A375 (cell line): ENCODE measurements around the gene APOM. TPM values are rescaled to one million over a fixed set of nuclear protein-coding genes. Genes with fewer than 3 reads are reported as not detected.

Source experiments
- small RNA-seq: library from RNA; depleted of rRNA; stranded (forward); fragments of <200 nt; gene quantifications from one replicate; pipeline ENCODE3, GENCODE V24; 2014
- total RNA-seq: library from RNA; depleted of rRNA; stranded (reverse); fragments of >200 nt; shearing (Covaris generic); gene quantifications from 2 replicates; pipeline ENCODE4 v1.2.3, GENCODE V29; 2014; rRNA removed

Gene APOM
- total RNA-seq, result 0.19 and 2.5 TPM in 2 replicates

DNA sequence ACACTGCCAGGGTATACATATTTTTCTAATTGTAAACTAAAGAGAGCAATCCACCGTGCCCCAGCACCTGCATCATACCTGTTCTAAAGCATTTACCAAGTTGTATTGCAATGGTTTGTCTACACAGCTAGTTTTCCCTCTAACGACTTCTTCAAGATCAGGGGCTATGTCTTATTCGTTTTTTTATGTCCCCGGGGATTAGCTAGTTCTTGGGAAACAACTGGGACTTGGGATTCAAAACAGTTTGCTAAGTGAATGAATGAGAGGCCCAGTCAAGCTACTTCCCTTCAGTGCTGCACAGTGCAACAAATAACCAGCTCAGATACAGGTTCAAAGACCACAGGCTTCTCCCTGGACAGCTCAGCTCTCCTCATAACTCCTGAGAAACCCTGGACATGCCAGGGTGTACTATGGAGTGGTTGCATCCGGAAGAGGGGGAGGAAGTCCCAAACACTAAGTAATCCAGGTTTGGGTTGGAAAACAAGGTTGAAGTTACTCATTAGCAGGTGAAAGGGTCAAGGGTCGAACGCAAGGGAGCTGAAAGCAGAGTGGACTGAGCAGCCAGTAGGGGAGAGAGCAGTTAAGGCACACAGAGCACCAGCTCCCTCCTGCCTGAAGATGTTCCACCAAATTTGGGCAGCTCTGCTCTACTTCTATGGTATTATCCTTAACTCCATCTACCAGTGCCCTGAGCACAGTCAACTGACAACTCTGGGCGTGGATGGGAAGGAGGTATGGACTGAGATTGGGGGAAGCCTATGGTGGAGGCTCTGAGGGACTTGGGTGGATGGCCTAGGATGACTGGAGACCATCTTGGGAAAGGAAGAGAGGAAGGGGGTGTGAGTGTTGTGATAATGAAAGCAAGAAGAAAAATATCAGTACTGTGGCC lies at the start of gene APOM:
TSS of gene APOM (plus strand) at position 546 of the 889 bp plus-strand sequence. CDS start at position 619, 73 bp downstream.

DNA sequence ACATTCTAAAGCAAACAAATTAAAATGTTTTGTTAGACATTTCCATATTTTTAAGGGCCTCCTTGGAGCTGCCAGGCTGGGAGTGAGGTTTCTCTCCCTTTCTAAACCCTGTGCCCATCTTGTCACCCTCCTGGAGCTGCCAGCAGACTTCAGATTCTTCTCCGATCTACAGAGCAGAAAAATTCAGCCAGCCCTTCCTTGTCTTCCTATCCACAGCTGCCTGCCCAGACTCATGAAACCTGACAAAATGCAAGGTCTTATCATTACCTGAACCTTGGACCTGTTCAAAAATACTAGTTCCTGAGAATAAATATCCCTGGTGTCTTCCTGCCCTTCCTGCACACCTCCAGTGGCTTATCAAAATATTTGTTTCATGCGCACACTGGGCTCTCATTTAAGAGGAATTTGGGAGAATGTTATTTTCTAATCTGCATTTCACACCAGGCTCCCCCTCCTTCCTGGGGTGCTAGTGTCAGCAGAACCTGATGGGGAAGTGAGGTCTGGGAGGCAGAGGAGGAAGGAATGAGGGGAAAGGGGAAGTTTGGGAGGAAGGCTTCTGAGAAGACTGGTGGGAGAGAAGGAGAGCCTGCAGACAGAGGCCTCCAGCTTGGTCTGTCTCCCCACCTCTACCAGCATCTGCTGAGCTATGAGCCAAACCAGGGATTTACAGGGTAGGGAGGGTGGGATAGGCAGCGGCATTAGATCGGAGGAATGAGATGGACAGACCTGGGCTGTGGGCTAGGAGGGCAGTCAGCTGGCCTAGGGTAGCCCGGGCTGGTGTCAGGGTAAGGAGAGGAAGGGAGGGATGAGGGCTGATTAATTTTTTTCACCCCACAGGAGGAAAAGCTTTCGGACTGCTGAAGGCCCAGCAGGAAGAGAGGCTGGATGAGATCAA lies 40.8 kb upstream of the APOM start, which contains the start of gene AIF1:
TSS of gene AIF1 (plus strand) at position 551 of the 895 bp plus-strand sequence. CDS start at position 647, 96 bp downstream.

DNA sequence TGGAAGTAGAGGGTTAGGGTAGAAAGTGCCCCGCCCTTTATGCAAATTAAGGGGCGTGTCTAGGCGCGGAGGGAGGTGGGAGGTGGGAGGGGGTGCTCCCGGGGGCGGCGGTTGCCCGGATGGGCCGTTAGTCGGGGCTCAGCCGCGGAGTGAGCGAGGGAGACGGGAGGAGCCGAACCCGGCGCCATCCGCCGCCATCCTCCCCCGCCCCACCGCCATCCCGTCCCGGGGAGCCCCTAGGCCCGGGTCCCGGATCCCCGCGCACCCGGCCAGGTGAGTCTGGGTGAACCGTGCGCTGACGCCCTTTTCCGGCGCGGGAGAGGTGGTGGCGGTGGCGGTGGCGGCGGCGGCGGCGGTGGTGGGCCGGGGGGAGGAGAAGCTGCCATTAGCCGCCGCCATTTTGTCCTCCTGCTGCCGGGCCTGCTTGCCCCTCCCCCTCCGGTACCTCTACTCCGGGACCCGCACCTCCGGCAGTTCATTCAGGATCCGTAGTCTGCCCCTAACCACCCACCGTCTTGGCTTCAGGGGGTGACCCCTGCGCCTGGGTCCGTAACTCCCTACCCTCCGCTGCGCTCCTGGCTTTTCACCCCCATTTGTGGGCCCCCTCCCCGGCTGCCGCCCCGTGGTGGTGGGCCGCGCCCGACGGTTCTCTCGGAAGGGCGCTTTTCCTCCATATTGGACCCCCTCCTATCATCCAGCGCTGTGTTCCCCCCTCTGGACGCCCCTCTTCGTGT lies 34.9 kb upstream of the APOM start, which contains the start of gene PRRC2A:
TSS of gene PRRC2A (plus strand) at position 130 of the 734 bp plus-strand sequence. CDS start 2,075 bp downstream, outside the sequence.

GRCh38 chr6:31660381-31661261 lies 4.9 kb downstream of the APOM start, which contains the start of gene C6orf47:
Gene C6orf47 (minus strand): TSS chr6:31660778. CDS start chr6:31659947, 831 bp downstream.

GRCh38 chr6:31664790-31665500 lies 9.3 kb downstream of the APOM start, which contains the start of gene GPANK1:
Gene GPANK1 (minus strand): TSS chr6:31664997. CDS start chr6:31664478, 519 bp downstream.

GRCh38 chr6:31665501-31666336 lies 10.0 kb downstream of the APOM start, which contains the start of gene CSNK2B:
Gene CSNK2B (plus strand): TSS chr6:31666080. CDS start chr6:31666832, 752 bp downstream.

GRCh38 chr6:31669676-31670075 lies 14.0 kb downstream of the APOM start, which contains the start of gene LY6G5B:
Gene LY6G5B (plus strand): TSS chr6:31669976. CDS start chr6:31670951, 975 bp downstream.

DNA sequence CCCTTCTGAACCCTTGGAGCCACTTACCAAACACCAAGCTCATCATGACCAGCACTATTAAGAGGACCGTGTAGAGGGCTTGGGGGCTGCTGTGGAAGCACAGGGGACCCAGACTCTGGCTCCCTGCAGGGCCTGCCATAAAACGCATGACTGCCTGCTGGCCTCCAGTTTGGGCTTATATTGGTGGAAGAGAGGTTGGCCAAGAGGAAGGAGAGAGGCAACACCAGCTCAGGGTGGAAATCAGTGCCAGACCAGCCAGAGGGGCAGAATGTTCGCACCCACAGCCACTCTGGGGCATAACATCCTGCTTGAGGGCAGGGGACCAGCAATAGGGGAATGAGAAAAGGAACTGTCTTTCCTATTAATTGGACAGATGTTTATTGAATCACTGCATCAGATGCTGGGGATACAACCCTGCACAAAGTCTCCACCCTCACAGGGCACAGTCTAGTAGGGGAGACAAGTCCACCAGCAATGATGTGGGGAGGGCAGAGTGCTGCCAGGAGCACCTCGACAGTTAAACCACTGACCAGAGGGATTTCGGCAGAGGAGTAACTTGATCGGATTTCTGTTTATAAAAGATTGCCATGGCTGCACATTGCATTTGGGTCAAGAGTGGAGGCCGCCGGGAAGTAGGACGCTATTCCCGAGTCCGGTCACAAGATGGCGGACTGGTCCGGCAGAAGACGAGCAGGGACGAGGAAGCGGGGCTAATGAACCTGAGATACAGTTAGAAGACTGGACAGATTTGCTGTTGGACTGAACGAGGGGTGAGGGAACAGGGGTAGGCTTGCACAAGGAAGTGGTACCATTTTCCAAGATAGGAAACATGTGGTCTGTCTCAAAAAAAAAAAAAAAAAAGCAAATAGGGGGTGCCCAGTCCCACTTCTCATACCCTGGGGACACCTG lies 24.8 kb downstream of the APOM start, which contains the start of gene LY6G5C:
TSS of gene LY6G5C (minus strand) at position 842 of the 909 bp plus-strand sequence. CDS start at position 148, 694 bp downstream.

GRCh38 chr6:31702819-31703716 lies 47.4 kb downstream of the APOM start, which contains the start of gene ABHD16A:
Gene ABHD16A (minus strand): TSS chr6:31703324. CDS start chr6:31703281, 43 bp downstream.

DNA sequence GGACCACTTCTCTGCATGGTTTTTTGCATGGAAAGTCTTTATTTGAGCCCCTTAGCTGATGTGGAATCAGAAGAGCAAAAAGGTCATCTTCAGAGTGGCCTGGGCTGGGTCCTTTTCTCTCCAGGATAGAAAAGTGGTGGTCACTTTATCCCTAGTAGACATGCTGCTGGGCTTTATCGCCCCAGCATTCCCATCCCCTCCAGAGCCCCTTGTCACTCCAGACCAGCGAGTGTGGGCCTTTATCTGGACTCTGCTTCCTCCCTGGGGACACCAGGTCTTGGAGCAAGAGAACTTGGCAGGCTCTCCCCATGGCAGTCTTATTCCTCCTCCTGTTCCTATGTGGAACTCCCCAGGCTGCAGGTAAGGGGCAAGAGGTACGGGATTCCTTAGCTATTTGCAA lies 50.9 kb downstream of the APOM start, which contains the start of gene LY6G6F:
TSS of gene LY6G6F (plus strand) at position 268 of the 400 bp plus-strand sequence. CDS start at position 309, 41 bp downstream.

Small RNA genes lying within 50 kb of the gene (small RNA-seq; reads per million reads assigned to genes)
- gene MIR4646 (not detected), gene MIR6832 (not detected), gene RF00019 (not detected), gene SNORA38 (4.7 reads per million, percentile 84 among the genes with 10 or more reads in this experiment), gene UQCRHP1 (not detected)

Other genes with a start within 250 kb of the APOM start
- 6.1 and 7.0 TPM in 2 replicates for gene MICB, start 157.7 kb upstream of the APOM start, total RNA-seq
- not detected in 2 replicates for gene MCCD1, start 126.9 kb upstream of the APOM start, total RNA-seq
- gene DDX39B, start 113.9 kb upstream of the APOM start, total RNA-seq, result 495 and 540 TPM in 2 replicates
- gene ATP6V1G2, start 109.3 kb upstream of the APOM start, total RNA-seq, result 0.26 and 1.9 TPM in 2 replicates
- 32.6 and 37.2 TPM in 2 replicates for gene NFKBIL1, start 108.3 kb upstream of the APOM start, total RNA-seq
- gene LTA, start 83.6 kb upstream of the APOM start, total RNA-seq, result not detected in 2 replicates
- 0.19 TPM in 1 of 2 replicates, not detected in the other for gene TNF, start 80.3 kb upstream of the APOM start, total RNA-seq
- gene LTB, start 73.5 kb upstream of the APOM start, total RNA-seq, result not detected in 2 replicates
- gene LST1, start 69.6 kb upstream of the APOM start, total RNA-seq, result not detected in 2 replicates
- not detected in 2 replicates for gene NCR3, start 62.9 kb upstream of the APOM start, total RNA-seq
- gene AIF1, start 40.7 kb upstream of the APOM start, total RNA-seq, result not detected in 2 replicates
- gene PRRC2A, start 35.2 kb upstream of the APOM start, total RNA-seq, result 90.3 and 94.7 TPM in 2 replicates
- 209 and 229 TPM in 2 replicates for gene BAG6, start 3.2 kb upstream of the APOM start, total RNA-seq
- gene C6orf47, start 4.9 kb downstream of the APOM start, total RNA-seq, result 17.9 and 18.9 TPM in 2 replicates
- gene GPANK1, start 9.1 kb downstream of the APOM start, total RNA-seq, result 31.7 and 40.6 TPM in 2 replicates
- gene CSNK2B, start 10.2 kb downstream of the APOM start, total RNA-seq, result 129 and 169 TPM in 2 replicates
- gene LY6G5B, start 14.1 kb downstream of the APOM start, total RNA-seq, result 1.7 and 3.4 TPM in 2 replicates
- 0.94 TPM in 1 of 2 replicates, not detected in the other for gene LY6G5C, start 25.2 kb downstream of the APOM start, total RNA-seq
- 25.7 and 26.1 TPM in 2 replicates for gene ABHD16A, start 47.4 kb downstream of the APOM start, total RNA-seq
- not detected in 2 replicates for gene LY6G6F, start 51.0 kb downstream of the APOM start, total RNA-seq
- gene LY6G6D, start 59.5 kb downstream of the APOM start, total RNA-seq, result not detected in 2 replicates
- not detected in 2 replicates for gene LY6G6C, start 65.9 kb downstream of the APOM start, total RNA-seq
- gene MPIG6B, start 67.5 kb downstream of the APOM start, total RNA-seq, result not detected in 2 replicates
- gene DDAH2, start 73.4 kb downstream of the APOM start, total RNA-seq, result 25.3 and 28.6 TPM in 2 replicates
- gene CLIC1, start 80.6 kb downstream of the APOM start, total RNA-seq, result 484 and 511 TPM in 2 replicates
- 14.9 and 36.7 TPM in 2 replicates for gene MSH5, start 84.1 kb downstream of the APOM start, total RNA-seq
- 13.0 and 13.2 TPM in 2 replicates for gene SAPCD1, start 106.8 kb downstream of the APOM start, total RNA-seq
- 0.34 TPM in 2 replicates for gene VWA7, start 121.4 kb downstream of the APOM start, total RNA-seq
- gene VARS1, start 139.9 kb downstream of the APOM start, total RNA-seq, result 57.3 and 58.7 TPM in 2 replicates
- 39.2 and 40.2 TPM in 2 replicates for gene LSM2, start 151.1 kb downstream of the APOM start, total RNA-seq
- 0.11 and 0.50 TPM in 2 replicates for gene HSPA1L, start 159.4 kb downstream of the APOM start, total RNA-seq
- 37.6 and 43.8 TPM in 2 replicates for gene HSPA1A, start 159.6 kb downstream of the APOM start, total RNA-seq
- 32.0 and 46.5 TPM in 2 replicates for gene HSPA1B, start 171.8 kb downstream of the APOM start, total RNA-seq
- gene NEU1, start 206.9 kb downstream of the APOM start, total RNA-seq, result 15.9 and 16.8 TPM in 2 replicates
- 0.37 TPM in 1 of 2 replicates, not detected in the other for gene SLC44A4, start 223.1 kb downstream of the APOM start, total RNA-seq
- gene EHMT2, start 241.8 kb downstream of the APOM start, total RNA-seq, result 29.6 and 34.8 TPM in 2 replicates
- 5.6 and 6.4 TPM in 2 replicates for gene ZBTB12, start 246.2 kb downstream of the APOM start, total RNA-seq